Mesenchymal stem cell (in vitro differentiated cells and primary cell): Measurements from ENCODE around the gene FAM222B.
"Not testable (repeated sequence)": the region's sequence is repeated elsewhere in the genome, so short reads cannot be mapped to it uniquely, and the experiment has no call there.

Experiments used
- DNase-seq: peaks from one replicate; pipeline ENCODE4 v3.0.0-alpha.2; 2013
- H2AFZ ChIP-seq: one replicate; pipeline ENCODE4 v1.6.1; 2013; ENCODE audit warnings: low read depth, mild to moderate bottlenecking, control low read depth, inconsistent platforms, low read length, moderate library complexity
- H2AK5ac ChIP-seq: 2 replicates; pipeline ENCODE4 v1.6.1; 2013; ENCODE audit warnings: low read length, moderate library complexity, mild to moderate bottlenecking, inconsistent platforms; ENCODE audit not compliant: severe bottlenecking
- H2BK120ac ChIP-seq: one replicate; pipeline ENCODE4 v1.6.1; 2013; ENCODE audit warnings: low read depth, mild to moderate bottlenecking, inconsistent platforms, low read length, moderate library complexity
- H2BK12ac ChIP-seq, 2 experiments: one replicate each; pipeline ENCODE4 v1.6.1; 2013; ENCODE audit warnings: inconsistent platforms in 2 of 2, low read length in 2 of 2, mild to moderate bottlenecking in 2 of 2, moderate library complexity in 2 of 2, control low read depth in 1 of 2
- H2BK15ac ChIP-seq: one replicate; pipeline ENCODE4 v1.6.1; 2013; ENCODE audit warnings: mild to moderate bottlenecking, low read depth, inconsistent platforms; ENCODE audit not compliant: poor library complexity, severe bottlenecking
- H2BK5ac ChIP-seq: 2 replicates; pipeline ENCODE4 v1.6.1; 2013; ENCODE audit warnings: low read depth, mild to moderate bottlenecking, low read length, control low read depth, inconsistent platforms; ENCODE audit not compliant: poor library complexity, severe bottlenecking
- H3K14ac ChIP-seq, 2 experiments: one replicate each; pipeline ENCODE4 v1.6.1; 2013; ENCODE audit warnings: inconsistent platforms in 2 of 2, low read length in 2 of 2, control low read depth in 1 of 2, mild to moderate bottlenecking in 1 of 2, moderate library complexity in 1 of 2
- H3K18ac ChIP-seq, 2 experiments: one replicate each; pipeline ENCODE4 v1.6.1; 2013; ENCODE audit warnings: inconsistent platforms in 2 of 2, low read length in 2 of 2, control low read depth in 1 of 2, low read depth in 1 of 2, mild to moderate bottlenecking in 1 of 2
- H3K23ac ChIP-seq, 2 experiments: one replicate each; pipeline ENCODE4 v1.6.1; 2013; ENCODE audit warnings: inconsistent platforms in 2 of 2, low read length in 2 of 2, mild to moderate bottlenecking in 2 of 2, moderate library complexity in 2 of 2, control low read depth in 1 of 2
- H3K27ac ChIP-seq: 2 replicates; pipeline ENCODE4 v1.5.1; 2013; ENCODE audit warnings: mild to moderate bottlenecking, moderate library complexity, low read length, control low read depth, inconsistent platforms; ENCODE audit not compliant: poor library complexity, severe bottlenecking
- H3K27me3 ChIP-seq, 2 experiments: 2 replicates each; pipeline versions ENCODE4 v1.6.1 to v1.7.0; 2013; ENCODE audit warnings: low read length in 2 of 2, mild to moderate bottlenecking in 2 of 2, moderate library complexity in 2 of 2, control low read depth in 1 of 2, inconsistent platforms in 1 of 2; ENCODE audit not compliant: control insufficient read depth in 1 of 2, insufficient read depth in 1 of 2
- H3K36me3 ChIP-seq, 2 experiments: 2 replicates each; pipeline versions ENCODE4 v1.6.1 to v1.7.0; 2013; ENCODE audit warnings: low read length in 2 of 2, control low read depth in 1 of 2, inconsistent platforms in 1 of 2, low read depth in 1 of 2, mild to moderate bottlenecking in 1 of 2; ENCODE audit not compliant: insufficient read depth in 2 of 2, control insufficient read depth in 1 of 2
- H3K4ac ChIP-seq, 2 experiments: one replicate each; pipeline ENCODE4 v1.6.1; 2013; ENCODE audit warnings: inconsistent platforms in 2 of 2, low read length in 2 of 2, mild to moderate bottlenecking in 2 of 2, moderate library complexity in 2 of 2, control low read depth in 1 of 2, low read depth in 1 of 2
- H3K4me1 ChIP-seq: 2 replicates; pipeline ENCODE4 v1.6.1; 2013; ENCODE audit warnings: low read depth, low read length, control low read depth; ENCODE audit not compliant: control insufficient read depth, insufficient read depth
- H3K4me2 ChIP-seq: 2 replicates; pipeline ENCODE4 v1.6.1; 2013; ENCODE audit warnings: low read length, mild to moderate bottlenecking, inconsistent platforms; ENCODE audit not compliant: poor library complexity, severe bottlenecking
- H3K4me3 ChIP-seq, 2 experiments: 2 replicates each; pipeline versions ENCODE4 v1.5.1 to v1.7.0; 2013; ENCODE audit warnings: low read length in 2 of 2, mild to moderate bottlenecking in 2 of 2, control low read depth in 1 of 2, low read depth in 1 of 2; ENCODE audit not compliant: insufficient read depth in 1 of 2
- H3K79me1 ChIP-seq: replicated peaks from 2 replicates; pipeline ENCODE4 v1.6.1; 2013; ENCODE audit warnings: mild to moderate bottlenecking, control low read depth, low read length, inconsistent platforms; ENCODE audit not compliant: poor library complexity, severe bottlenecking
- H3K9ac ChIP-seq: 2 replicates; pipeline ENCODE4 v1.7.0; 2013; ENCODE audit warnings: mild to moderate bottlenecking, low read length, moderate library complexity
- H3K9me3 ChIP-seq: 2 replicates; pipeline ENCODE4 v1.7.0; 2013; ENCODE audit warnings: mild to moderate bottlenecking, low read length; ENCODE audit not compliant: control insufficient read depth
- H4K8ac ChIP-seq: one replicate; pipeline ENCODE4 v1.6.1; 2013; ENCODE audit warnings: inconsistent platforms, mild to moderate bottlenecking, low read length, moderate library complexity
- H4K91ac ChIP-seq: one replicate; pipeline ENCODE4 v1.6.1; 2013; ENCODE audit warnings: mild to moderate bottlenecking, low read length, inconsistent platforms
- WGBS: methylation state at CpG from one replicate; pipeline ENCODE4 v1.1.7; 2013; ENCODE audit warnings: mixed read lengths; 5-methylcytosine and 5-hydroxymethylcytosine counted together

FAM222B gene

DNA sequence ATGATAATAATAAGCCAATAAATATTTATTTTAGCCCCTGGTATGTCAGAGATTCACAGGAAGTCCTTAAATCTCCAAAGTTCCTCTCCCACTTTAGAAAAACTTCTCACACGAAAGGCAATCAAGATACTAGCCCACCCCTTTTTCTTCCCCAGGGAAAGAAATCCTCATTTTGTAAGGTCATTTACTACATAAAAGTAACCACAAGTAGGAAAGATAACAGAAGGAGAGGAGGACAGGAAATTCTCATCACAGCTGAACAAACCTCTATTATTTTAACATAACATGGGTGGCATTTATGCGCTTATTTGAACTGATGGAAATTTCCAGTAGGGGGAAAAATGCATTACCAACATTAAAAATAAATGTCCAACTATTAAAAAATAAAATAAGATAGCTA is 3.4 kb downstream of the FAM222B start:
- Histone ChIP-seq H2AK5ac (no peak overlapping the region), H3K27me3 (no peaks in the 10 kb centered on the region), H4K91ac (no peak overlapping the region), H2AFZ (no peak overlapping the region), H3K14ac (no peak overlapping the region), H3K9ac (no peak overlapping the region), H2BK12ac (no peak overlapping the region), H3K4me2 (peak overlapping the region; percentile 23), H4K8ac (no peak overlapping the region), H3K4me1 (peaks cover 13% of the 10 kb centered on the region), H3K23ac (no peak overlapping the region), H2BK120ac (no peak overlapping the region), H3K27ac (peak overlapping the region; percentile 16), H3K36me3 (peaks cover 0 to 4% of the 10 kb centered on the region in 2 experiments), H3K18ac (no peak overlapping the region), H2BK15ac (no peak overlapping the region), H3K79me1 (peaks cover 3% of the 10 kb centered on the region), H3K9me3 (no peaks in the 10 kb centered on the region), H3K4me3 (no peak overlapping the region), H2BK5ac (no peak overlapping the region), H3K4ac (no peak overlapping the region)
- no peak for DNase-seq
- WGBS, result no CpG with 5 or more reads among the region's 2 CpGs

DNA sequence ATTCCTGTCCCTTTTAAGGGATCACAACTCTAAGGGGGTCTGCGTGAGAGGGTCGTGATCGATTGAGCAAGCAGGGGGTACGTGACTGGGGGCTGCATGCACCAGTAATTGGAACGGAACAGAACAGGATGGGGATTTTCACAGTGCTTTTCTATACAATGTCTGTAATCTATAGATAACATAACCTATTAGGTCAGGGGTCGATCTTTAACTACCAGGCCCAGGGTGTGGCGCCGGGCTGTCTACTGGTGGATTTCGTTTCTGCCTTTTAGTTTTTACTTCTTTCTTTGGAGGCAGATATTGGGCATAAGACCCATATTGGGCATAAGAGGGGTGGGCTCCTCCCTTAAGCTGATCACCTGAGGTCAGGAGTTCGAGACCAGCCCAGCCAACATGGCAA is 6.0 kb downstream of the FAM222B start:
- 95% methylated on average over 5 of the region's 10 CpGs for WGBS
- H2BK120ac ChIP-seq, result not testable (repeated sequence)

GRCh38 chr17:28834420-28834819 is 8.2 kb downstream of the FAM222B start:
- no peak overlapping the region for H2BK120ac ChIP-seq
- no peak overlapping the region for H4K91ac ChIP-seq
- no peak overlapping the region for H3K4ac ChIP-seq
- no peaks in the 10 kb centered on the region for H3K27me3 ChIP-seq
- no peak overlapping the region for H3K9ac ChIP-seq
- H3K4me3 ChIP-seq, result no peak overlapping the region
- no peak overlapping the region for H3K18ac ChIP-seq
- H3K23ac ChIP-seq, result no peak overlapping the region
- no peak overlapping the region for H2BK15ac ChIP-seq
- H2BK5ac ChIP-seq, result no peak overlapping the region
- WGBS, result no CpG with 5 or more reads among the region's 1 CpG
- H3K9me3 ChIP-seq, result no peaks in the 10 kb centered on the region
- H2BK12ac ChIP-seq, result no peak overlapping the region
- H3K14ac ChIP-seq, result no peak overlapping the region
- no peak overlapping the region for H2AFZ ChIP-seq
- no peak overlapping the region for H3K4me2 ChIP-seq
- peaks cover 4% of the 10 kb centered on the region for H3K79me1 ChIP-seq
- peaks cover 5% of the 10 kb centered on the region for H3K4me1 ChIP-seq
- H3K27ac ChIP-seq, result no peak overlapping the region
- H3K36me3 ChIP-seq, result peaks cover 0 to 23% of the 10 kb centered on the region in 2 experiments
- no peak overlapping the region for H4K8ac ChIP-seq
- DNase-seq, result no peak
- H2AK5ac ChIP-seq, result no peak overlapping the region

More for the DNA sequence above, 6.0 kb downstream of the FAM222B start:
- not testable (repeated sequence) for H4K8ac ChIP-seq, H3K27ac ChIP-seq, DNase-seq, H3K4ac ChIP-seq, H2BK12ac ChIP-seq, H3K18ac ChIP-seq, H2AFZ ChIP-seq, H4K91ac ChIP-seq, H3K14ac ChIP-seq, H3K4me3 ChIP-seq, H2AK5ac ChIP-seq, H3K23ac ChIP-seq, H3K9me3 ChIP-seq, H2BK5ac ChIP-seq, H3K4me2 ChIP-seq, H3K9ac ChIP-seq, H3K27me3 ChIP-seq, H2BK15ac ChIP-seq, H3K79me1 ChIP-seq
- peaks cover 11% of the 10 kb centered on the region for H3K4me1 ChIP-seq
- H3K36me3 ChIP-seq, result peaks cover 0 to 15% of the 10 kb centered on the region in 2 experiments

DNA sequence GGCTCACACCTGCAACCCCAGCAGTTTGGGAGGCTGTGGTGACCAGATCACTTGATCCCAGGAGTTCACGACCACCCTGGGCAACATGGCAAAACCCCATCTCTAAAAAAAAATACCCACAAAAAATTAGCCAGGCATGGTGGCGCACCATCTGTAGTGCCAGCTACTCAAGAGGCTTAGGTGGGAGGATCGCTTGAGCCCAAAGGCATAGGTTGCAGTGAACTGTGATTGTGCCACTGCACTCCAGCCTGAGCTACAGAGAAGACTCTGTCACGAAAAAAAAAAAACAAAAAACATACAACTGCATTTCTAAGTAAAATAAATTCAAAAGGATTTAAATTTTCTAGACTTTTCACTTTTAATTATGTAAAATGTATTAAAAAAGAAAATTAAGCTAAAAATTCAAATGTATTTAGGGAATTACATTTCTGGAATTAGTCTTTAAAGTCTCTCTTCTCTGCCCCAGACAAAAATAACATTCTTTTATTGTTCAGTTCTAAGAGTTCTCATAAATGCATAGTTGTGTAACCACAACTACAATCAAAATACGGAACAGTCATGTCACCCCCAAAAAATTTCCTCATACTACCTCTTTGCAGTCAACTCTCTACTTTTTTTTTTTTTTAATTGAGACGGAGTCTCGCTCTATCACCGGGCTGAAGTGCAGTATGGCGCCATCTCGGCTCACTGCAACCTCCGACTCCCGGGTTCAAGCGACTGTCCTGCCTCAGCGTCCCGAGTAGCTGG is 14.1 kb downstream of the FAM222B start:
- H3K36me3 ChIP-seq, result peaks cover 0 to 15% of the 10 kb centered on the region in 2 experiments
- H3K18ac ChIP-seq, result no peak overlapping the region
- no peak overlapping the region for H4K91ac ChIP-seq
- 97% methylated on average over 14 of the region's 15 CpGs for WGBS
- H3K4me3 ChIP-seq, result no peak overlapping the region
- no peak overlapping the region for H2BK5ac ChIP-seq
- H3K9me3 ChIP-seq, result no peaks in the 10 kb centered on the region
- H3K9ac ChIP-seq, result no peak overlapping the region
- peaks cover 5% of the 10 kb centered on the region for H3K4me1 ChIP-seq
- no peak overlapping the region for H2BK120ac ChIP-seq
- H4K8ac ChIP-seq, result no peak overlapping the region
- no peak overlapping the region for H2BK12ac ChIP-seq
- no peak overlapping the region for H3K14ac ChIP-seq
- no peak overlapping the region for H3K23ac ChIP-seq
- H3K27ac ChIP-seq, result no peak overlapping the region
- H2BK15ac ChIP-seq, result no peak overlapping the region
- H3K4ac ChIP-seq, result no peak overlapping the region
- no peak for DNase-seq
- peaks cover 22% of the 10 kb centered on the region for H3K79me1 ChIP-seq
- no peak overlapping the region for H2AK5ac ChIP-seq
- no peaks in the 10 kb centered on the region for H3K27me3 ChIP-seq
- H3K4me2 ChIP-seq, result no peak overlapping the region
- no peak overlapping the region for H2AFZ ChIP-seq
